Stimulated activated CD8-positive, alpha-beta memory T cell treated with anti-CD3 and anti-CD28 coated beads, Interleukin-4, amount 100 ng/mL, for 4 hours (primary cell): ENCODE results near the gene KLKB1.

Experiments used
- DNase-seq, 2 donors: peaks; one replicate each; pipeline ENCODE4 v3.0.0-alpha.2; 2020; ENCODE audit warnings: low read depth in 2 of 2, low spot score in 1 of 2

The KLKB1 gene

GRCh38 chr4:186227221-186227620 lies at the start of gene KLKB1:
KLKB1 (plus strand) TSS chr4:186227507; CDS start chr4:186228196, 689 bp downstream.
- DNase-seq: no peak

GRCh38 chr4:186188107-186188506 lies 39.2 kb upstream of the KLKB1 start:
- DNase-seq: no peak

- DNase-seq: no peak
These were observed 37.7 kb upstream of the KLKB1 start for GRCh38 chr4:186189656-186190055.

- peak in 1 of 2 donors; percentile 15 for DNase-seq
These were observed 36.6 kb upstream of the KLKB1 start for GRCh38 chr4:186190581-186191199.

- DNase-seq: peak; percentile 68 to 71
These were observed 35.9 kb upstream of the KLKB1 start, which contains the start of gene CYP4V2 for GRCh38 chr4:186191200-186192065. CYP4V2 (plus strand) TSS chr4:186191567; CDS start chr4:186191824, 257 bp downstream.

- DNase-seq: no peak
These were observed 35.2 kb upstream of the KLKB1 start for GRCh38 chr4:186192066-186192612.

- DNase-seq: no peak
These were observed 33.5 kb upstream of the KLKB1 start for GRCh38 chr4:186193851-186194250.

GRCh38 chr4:186196063-186196462 lies 31.2 kb upstream of the KLKB1 start:
- DNase-seq: no peak

- no peak for DNase-seq
These were observed 26.8 kb upstream of the KLKB1 start for GRCh38 chr4:186200516-186200915.

GRCh38 chr4:186201010-186201409 lies 26.3 kb upstream of the KLKB1 start:
- DNase-seq: no peak

GRCh38 chr4:186201535-186202230 lies 25.6 kb upstream of the KLKB1 start:
- peak; percentile 20 to 26 for DNase-seq

- DNase-seq: no peak
These were observed 24.7 kb upstream of the KLKB1 start for GRCh38 chr4:186202490-186203140.

- DNase-seq: no peak
These were observed 23.9 kb upstream of the KLKB1 start for GRCh38 chr4:186203406-186203805.

GRCh38 chr4:186204103-186204559 lies 23.2 kb upstream of the KLKB1 start:
- DNase-seq: peak in 1 of 2 donors; percentile 32

- DNase-seq: no peak
These were observed 22.6 kb upstream of the KLKB1 start for GRCh38 chr4:186204686-186205085.

GRCh38 chr4:186205156-186205555 lies 22.2 kb upstream of the KLKB1 start:
- DNase-seq: no peak

GRCh38 chr4:186216465-186217024 lies 10.8 kb upstream of the KLKB1 start:
- no peak for DNase-seq

GRCh38 chr4:186217733-186218293 lies 9.5 kb upstream of the KLKB1 start:
- DNase-seq: no peak

- DNase-seq: no peak
These were observed 5.7 kb upstream of the KLKB1 start for GRCh38 chr4:186221624-186222023.

- no peak for DNase-seq
These were observed 1.5 kb upstream of the KLKB1 start for GRCh38 chr4:186225848-186226247.
